SU-DHL-6 (cell line): ENCODE measurements around the gene POLR2C.

ENCODE experiments used
- H2AFZ ChIP-seq: fragments of 200-600 bp; sonication (generic); 2 replicates; pipeline ENCODE4 v1.6.1; 2014; ENCODE audit warnings: low read depth, mild to moderate bottlenecking, moderate library complexity, mixed read lengths, antibody characterized with exemption, low read length; ENCODE audit not compliant: severe bottlenecking
- H3F3A ChIP-seq: fragments of 200-600 bp; shearing (Covaris generic); 2 replicates; pipeline ENCODE4 v1.6.0; 2016; ENCODE audit warnings: antibody characterized with exemption, mild to moderate bottlenecking; ENCODE audit not compliant: insufficient read depth
- H3K27ac ChIP-seq: fragments of 200-600 bp; sonication (generic); 2 replicates; pipeline ENCODE4 v1.5.1; 2016; ENCODE audit warnings: low read depth, mild to moderate bottlenecking, low read length, moderate library complexity, mixed read lengths
- H3K27me3 ChIP-seq: fragments of 200-600 bp; sonication (generic), shearing (Covaris generic); 2 replicates; pipeline ENCODE4 v1.6.0; 2014; ENCODE audit warnings: mild to moderate bottlenecking, low read length
- H3K36me3 ChIP-seq: fragments of 200-600 bp; sonication (generic); 2 replicates; pipeline ENCODE4 v1.6.1; 2014; ENCODE audit warnings: mild to moderate bottlenecking, low read length, mixed read lengths
- H3K4me2 ChIP-seq: fragments of 300-600, 200-600 bp; shearing (Covaris generic), sonication (generic); 2 replicates; pipeline ENCODE4 v1.6.0; 2014; ENCODE audit warnings: low read length, low read depth, mild to moderate bottlenecking; ENCODE audit not compliant: poor library complexity, severe bottlenecking
- H3K4me3 ChIP-seq: fragments of 200-600 bp; sonication (generic); 2 replicates; pipeline ENCODE4 v1.5.1; 2014; ENCODE audit warnings: antibody characterized with exemption, low read length, mild to moderate bottlenecking, mixed read lengths; ENCODE audit not compliant: insufficient read depth, poor library complexity, severe bottlenecking
- H3K79me2 ChIP-seq: fragments of 200-600 bp; sonication (generic); 2 replicates; pipeline ENCODE4 v1.6.1; 2014; ENCODE audit warnings: mild to moderate bottlenecking, low read length, moderate library complexity; ENCODE audit not compliant: insufficient read depth
- H3K9ac ChIP-seq: fragments of 200-600 bp; sonication (generic); 2 replicates; pipeline ENCODE4 v1.7.0; 2014; ENCODE audit warnings: mild to moderate bottlenecking, low read length
- H3K9me2 ChIP-seq: fragments of 200-600 bp; sonication (generic); replicated peaks from 2 replicates; pipeline ENCODE4 v1.6.1; 2014; ENCODE audit warnings: low read length; ENCODE audit not compliant: insufficient read depth
- H3K9me3 ChIP-seq: fragments of 200-600 bp; sonication (generic); 2 replicates; pipeline ENCODE4 v1.6.1; 2014; ENCODE audit warnings: low read length, mixed read lengths; ENCODE audit not compliant: insufficient read depth
- H4K20me1 ChIP-seq: fragments of 200-600 bp; sonication (generic); 2 replicates; pipeline ENCODE4 v1.6.1; 2014; ENCODE audit warnings: low read depth, mild to moderate bottlenecking, antibody characterized with exemption, low read length, moderate library complexity, mixed read lengths
- CTCF ChIP-seq: fragments of 200-600 bp; sonication (generic); IDR thresholded peaks from one replicate; pipeline ENCODE4 v1.5.1; 2017; ENCODE audit warnings: antibody characterized with exemption, mild to moderate bottlenecking, low read length, moderate library complexity; ENCODE audit not compliant: insufficient read depth, poor library complexity, severe bottlenecking
- EZH2phosphoT487 ChIP-seq: fragments of 200-600 bp; sonication (generic), shearing (Covaris generic); conservative IDR thresholded peaks from 2 replicates; pipeline ENCODE4 v1.6.1; 2018; ENCODE audit warnings: mild to moderate bottlenecking, antibody characterized with exemption, low read length, moderate library complexity, mixed read lengths

Gene POLR2C

GRCh38 chr16:57480754-57481230 lies 18.3 kb downstream of the POLR2C start:
- no peaks in the 10 kb centered on the region for H3K27me3 ChIP-seq
- no peak overlapping the region for H3K4me3 ChIP-seq
- H3K27ac ChIP-seq = no peak overlapping the region
- no peaks in the 10 kb centered on the region for H3K9me3 ChIP-seq
- H3K79me2 ChIP-seq = no peaks in the 10 kb centered on the region
- no peaks in the 10 kb centered on the region for H3K9me2 ChIP-seq
- no peak overlapping the region for H2AFZ ChIP-seq
- H3K9ac ChIP-seq = no peak overlapping the region
- H4K20me1 ChIP-seq = no peaks in the 10 kb centered on the region
- TF ChIP-seq CTCF (no peak), EZH2phosphoT487 (no peak)
- H3K4me2 ChIP-seq = no peak overlapping the region
- no peaks in the 10 kb centered on the region for H3F3A ChIP-seq
- no peaks in the 10 kb centered on the region for H3K36me3 ChIP-seq

DNA sequence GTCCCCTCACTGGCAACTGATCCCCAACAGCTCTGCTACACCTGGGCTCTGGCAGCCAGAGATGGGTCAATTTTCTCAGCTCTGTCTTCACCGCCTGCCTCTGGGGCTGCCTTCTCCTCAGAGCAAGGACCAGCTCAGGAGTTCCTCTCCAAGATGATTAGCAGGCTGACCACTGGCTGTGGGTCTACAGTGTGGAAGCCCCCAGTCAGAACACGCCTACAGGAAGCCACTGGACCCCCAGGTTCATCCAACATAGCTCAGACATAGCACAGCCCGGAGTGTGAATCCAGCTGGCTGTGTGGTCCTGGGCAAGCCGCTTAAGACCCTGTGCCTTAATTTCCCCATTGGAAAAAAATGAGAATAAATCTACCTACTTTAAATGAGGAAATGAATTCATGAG lies 18.9 kb downstream of the POLR2C start:
- Histone ChIP-seq H3K27ac (no peak overlapping the region), H3K9me3 (no peaks in the 10 kb centered on the region), H3K79me2 (no peaks in the 10 kb centered on the region), H3K4me3 (no peak overlapping the region), H3F3A (no peaks in the 10 kb centered on the region), H3K4me2 (no peak overlapping the region), H3K9me2 (no peaks in the 10 kb centered on the region), H3K36me3 (no peaks in the 10 kb centered on the region), H3K27me3 (no peaks in the 10 kb centered on the region), H4K20me1 (no peaks in the 10 kb centered on the region), H3K9ac (no peak overlapping the region), H2AFZ (no peak overlapping the region)
- TF ChIP-seq EZH2phosphoT487 (no peak), CTCF (no peak)

DNA sequence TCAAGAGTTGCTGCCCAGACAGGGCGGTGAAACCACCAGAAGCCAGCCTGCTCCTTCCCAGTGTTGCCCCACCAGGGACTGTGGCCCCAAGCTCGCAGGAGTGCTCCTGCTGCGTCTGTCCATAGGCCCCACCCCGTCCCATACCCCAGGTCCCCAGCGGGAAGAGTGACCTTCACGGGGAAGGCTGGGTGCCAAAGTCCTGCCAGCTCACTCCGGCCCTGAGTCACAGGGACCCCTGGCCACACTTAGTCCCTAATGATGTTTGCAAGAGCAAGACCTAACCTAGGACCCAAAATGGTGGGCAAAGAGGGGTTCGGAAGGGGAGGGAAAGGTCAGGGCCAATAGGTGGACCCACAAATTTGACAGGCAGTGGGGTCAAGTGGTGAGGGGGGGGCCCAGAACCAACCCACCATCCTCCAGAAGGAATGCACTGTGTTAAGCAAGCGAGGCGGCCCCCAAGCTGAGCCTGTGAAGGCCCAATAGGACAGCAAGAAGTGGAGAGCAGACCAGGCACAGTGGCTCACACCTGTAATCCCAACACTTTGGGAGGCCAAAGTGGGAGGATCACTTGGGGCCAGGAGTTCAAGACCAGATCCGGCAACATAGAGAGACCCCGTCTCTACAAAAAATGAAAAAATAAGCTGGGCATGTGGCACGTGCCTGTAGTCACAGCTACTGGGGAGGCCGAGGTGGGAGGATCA lies 20.5 kb downstream of the POLR2C start:
- Histone ChIP-seq H3K9me3 (no peaks in the 10 kb centered on the region), H3F3A (no peaks in the 10 kb centered on the region), H2AFZ (no peak overlapping the region), H3K9ac (no peak overlapping the region), H3K9me2 (no peaks in the 10 kb centered on the region), H3K36me3 (no peaks in the 10 kb centered on the region), H3K27me3 (no peaks in the 10 kb centered on the region), H3K4me3 (no peak overlapping the region), H3K79me2 (no peaks in the 10 kb centered on the region), H3K27ac (no peak overlapping the region), H4K20me1 (no peaks in the 10 kb centered on the region), H3K4me2 (no peak overlapping the region)
- TF ChIP-seq EZH2phosphoT487 = no peak
- no peak for TF ChIP-seq CTCF
